ENCODE results near the gene TK2. TPM values are rescaled to one million over a fixed set of nuclear protein-coding genes. Genes with fewer than 3 reads are reported as not detected.
"Not testable (repeated sequence)": the region's sequence is repeated elsewhere in the genome, so short reads cannot be mapped to it uniquely, and the experiment has no call there.

Gene TK2
- polyA plus RNA-seq, 3 donors, result 29.8 to 38.9 (median 32.4) TPM

DNA sequence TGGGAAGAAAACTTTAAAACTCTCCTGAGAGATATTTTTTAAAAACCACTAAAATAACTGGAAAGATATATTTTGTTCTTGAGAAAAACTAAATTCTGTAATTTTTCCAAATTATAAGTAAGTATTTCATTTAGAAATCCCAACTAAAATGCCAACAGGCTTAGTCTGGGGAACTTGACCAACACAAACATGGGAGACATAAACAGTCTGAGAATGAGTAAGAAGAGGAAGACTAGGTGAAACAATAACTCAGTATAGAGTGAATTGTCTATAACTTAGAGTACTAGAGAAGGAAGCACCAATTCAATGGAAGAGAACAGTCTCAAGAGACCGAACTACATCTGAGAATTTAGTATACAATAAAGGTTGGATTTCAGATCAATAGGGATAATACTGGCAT is 19.2 kb upstream of the TK2 start:
- intact Hi-C loops (cut with micrococcal nuclease), result loop anchor here in 1 of 2 donors (5.0 kb wide), 1 partner anchor 33 kb away; the partner anchor contains the start of gene CMTM3
- Histone ChIP-seq H3K79me2 (ENCODE audit: insufficient read depth, low read length) (peaks cover 21% of the 10 kb centered on the region), H2AFZ (ENCODE audit: insufficient read depth, low read depth, low read length, poor library complexity, severe bottlenecking) (no peak overlapping the region), H3K9ac (ENCODE audit: insufficient read depth, low read length, poor library complexity, severe bottlenecking) (no peak overlapping the region), H3K4me2 (replicated peaks; ENCODE audit: extremely low read depth, low read length, poor library complexity, severe bottlenecking) (no peak overlapping the region), H4K20me1 (ENCODE audit: insufficient read depth, low read length) (peaks cover 39% of the 10 kb centered on the region), H3K27ac (ENCODE audit: low read depth in 1 of 2, low read length in 2 of 2) (no peak overlapping the region), H3K9me3 (replicated peaks in 1 of 2; ENCODE audit: control insufficient read depth in 1 of 2, insufficient read depth in 1 of 2, low read length in 2 of 2) (no peaks in the 10 kb centered on the region), H3K4me1 (ENCODE audit: control insufficient read depth in 1 of 2, insufficient read depth in 2 of 2, low read length in 2 of 2) (peaks cover 7 to 17% of the 10 kb centered on the region in 2 donors), H3K36me3 (replicated peaks in 1 of 2; ENCODE audit: control insufficient read depth in 1 of 2, insufficient read depth in 2 of 2, low read length in 2 of 2) (peaks cover 31 to 40% of the 10 kb centered on the region in 2 donors), H3K4me3 (replicated peaks in 1 of 3; ENCODE audit: low read depth in 2 of 3, low read length in 3 of 3) (no peak overlapping the region), H3K27me3 (ENCODE audit: control insufficient read depth in 2 of 2, insufficient read depth in 2 of 2, low read length in 2 of 2) (no peaks in the 10 kb centered on the region)
- Mint-ChIP-seq H3K4me1 (peaks cover 18% of the 10 kb centered on the region), H3K9me3 (peaks cover 0 to 4% (median 0%) of the 10 kb centered on the region in 7 donors), H3K36me3 (peaks cover 47 to 61% of the 10 kb centered on the region in 2 donors), H3K27me3 (ENCODE audit: low read depth in 3 of 3) (no peaks in the 10 kb centered on the region), H3K27ac (peak overlapping the region in 2 of 7 donors; percentile 0 to 27), H3K4me3 (no peak overlapping the region)
- TF ChIP-seq, protein P1, sequence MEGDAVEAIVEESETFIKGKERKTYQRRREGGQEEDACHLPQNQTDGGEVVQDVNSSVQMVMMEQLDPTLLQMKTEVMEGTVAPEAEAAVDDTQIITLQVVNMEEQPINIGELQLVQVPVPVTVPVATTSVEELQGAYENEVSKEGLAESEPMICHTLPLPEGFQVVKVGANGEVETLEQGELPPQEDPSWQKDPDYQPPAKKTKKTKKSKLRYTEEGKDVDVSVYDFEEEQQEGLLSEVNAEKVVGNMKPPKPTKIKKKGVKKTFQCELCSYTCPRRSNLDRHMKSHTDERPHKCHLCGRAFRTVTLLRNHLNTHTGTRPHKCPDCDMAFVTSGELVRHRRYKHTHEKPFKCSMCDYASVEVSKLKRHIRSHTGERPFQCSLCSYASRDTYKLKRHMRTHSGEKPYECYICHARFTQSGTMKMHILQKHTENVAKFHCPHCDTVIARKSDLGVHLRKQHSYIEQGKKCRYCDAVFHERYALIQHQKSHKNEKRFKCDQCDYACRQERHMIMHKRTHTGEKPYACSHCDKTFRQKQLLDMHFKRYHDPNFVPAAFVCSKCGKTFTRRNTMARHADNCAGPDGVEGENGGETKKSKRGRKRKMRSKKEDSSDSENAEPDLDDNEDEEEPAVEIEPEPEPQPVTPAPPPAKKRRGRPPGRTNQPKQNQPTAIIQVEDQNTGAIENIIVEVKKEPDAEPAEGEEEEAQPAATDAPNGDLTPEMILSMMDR (IDR thresholded peaks at IDR 0.05), result no peak
- whole genome bisulfite sequencing (ENCODE audit: insufficient coverage), result no CpG with 5 or more reads among the region's 1 CpG
- DNase-seq, result no peak

DNA sequence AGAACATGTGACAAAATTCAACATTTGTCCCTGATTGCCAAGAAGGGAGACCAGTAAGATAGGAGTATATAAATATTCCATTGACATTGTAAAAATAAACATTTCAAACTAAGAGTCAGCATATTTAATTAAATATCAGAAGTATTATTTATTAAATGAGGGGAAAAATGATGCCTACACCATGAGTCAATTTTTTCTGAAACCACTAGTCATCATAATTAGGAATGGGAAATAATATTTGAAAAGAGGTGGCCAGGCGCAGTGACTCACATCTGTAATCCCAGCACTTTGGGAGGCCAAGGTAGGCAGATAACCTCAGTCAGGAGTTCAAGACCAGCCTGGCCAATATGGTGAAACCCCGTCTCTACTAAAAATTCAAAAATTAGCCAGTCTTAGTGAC is 18.4 kb upstream of the TK2 start:
- no peak overlapping the region for H2AFZ ChIP-seq (ENCODE audit: insufficient read depth, low read depth, low read length, poor library complexity, severe bottlenecking)

DNA sequence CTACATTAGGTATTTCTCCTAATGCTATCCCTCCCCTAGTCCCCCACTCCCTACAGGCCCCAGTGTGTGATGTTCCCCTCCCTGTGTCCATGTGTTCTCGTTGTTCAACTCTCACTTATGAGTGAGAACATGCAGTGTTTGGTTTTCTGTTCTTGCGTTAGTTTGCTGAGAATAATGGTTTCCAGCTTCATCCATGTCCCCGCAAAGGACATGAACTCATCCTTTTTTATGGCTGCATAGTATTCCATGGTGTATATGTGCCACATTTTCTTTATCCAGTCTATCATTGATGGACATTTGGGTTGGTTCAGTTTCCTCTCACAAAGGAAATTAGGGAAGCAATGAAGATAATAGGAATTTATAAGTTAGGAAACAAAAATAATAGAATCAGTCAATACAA is 17.3 kb upstream of the TK2 start:
- H3K9me3 ChIP-seq (replicated peaks in 1 of 2; ENCODE audit: control insufficient read depth in 1 of 2, insufficient read depth in 1 of 2, low read length in 2 of 2); H3K27me3 Mint-ChIP-seq (ENCODE audit: low read depth in 3 of 3); H2AFZ ChIP-seq (ENCODE audit: insufficient read depth, low read depth, low read length, poor library complexity, severe bottlenecking); H3K4me2 ChIP-seq (replicated peaks; ENCODE audit: extremely low read depth, low read length, poor library complexity, severe bottlenecking); DNase-seq; H3K9me3 Mint-ChIP-seq; H3K27me3 ChIP-seq (ENCODE audit: control insufficient read depth in 2 of 2, insufficient read depth in 2 of 2, low read length in 2 of 2); H3K27ac Mint-ChIP-seq; H3K27ac ChIP-seq (ENCODE audit: low read depth in 1 of 2, low read length in 2 of 2); H3K9ac ChIP-seq (ENCODE audit: insufficient read depth, low read length, poor library complexity, severe bottlenecking); H3K4me3 ChIP-seq (replicated peaks in 1 of 3; ENCODE audit: low read depth in 2 of 3, low read length in 3 of 3); H3K4me3 Mint-ChIP-seq: not testable (repeated sequence)
- Histone ChIP-seq H3K79me2 (ENCODE audit: insufficient read depth, low read length) (peaks cover 39% of the 10 kb centered on the region), H4K20me1 (ENCODE audit: insufficient read depth, low read length) (peaks cover 57% of the 10 kb centered on the region), H3K36me3 (replicated peaks in 1 of 2; ENCODE audit: control insufficient read depth in 1 of 2, insufficient read depth in 2 of 2, low read length in 2 of 2) (peaks cover 44 to 58% of the 10 kb centered on the region in 2 donors), H3K4me1 (ENCODE audit: control insufficient read depth in 1 of 2, insufficient read depth in 2 of 2, low read length in 2 of 2) (peaks cover 7 to 24% of the 10 kb centered on the region in 2 donors)
- no CpG with 5 or more reads among the region's 3 CpGs for WGBS (ENCODE audit: insufficient coverage)
- intact Hi-C loops (cut with micrococcal nuclease), result loop anchor here in 1 of 2 donors (5.0 kb wide), 1 partner anchor 35 kb away; the partner anchor contains the start of gene CMTM3
- peaks cover 61 to 76% of the 10 kb centered on the region in 2 donors for H3K36me3 Mint-ChIP-seq
- peaks cover 22% of the 10 kb centered on the region for H3K4me1 Mint-ChIP-seq

More for the DNA sequence above, 18.4 kb upstream of the TK2 start:
- Histone ChIP-seq H3K36me3 (replicated peaks in 1 of 2; ENCODE audit: control insufficient read depth in 1 of 2, insufficient read depth in 2 of 2, low read length in 2 of 2) (peaks cover 39 to 47% of the 10 kb centered on the region in 2 donors), H3K27me3 (ENCODE audit: control insufficient read depth in 2 of 2, insufficient read depth in 2 of 2, low read length in 2 of 2) (no peaks in the 10 kb centered on the region), H3K79me2 (ENCODE audit: insufficient read depth, low read length) (peaks cover 28% of the 10 kb centered on the region), H4K20me1 (ENCODE audit: insufficient read depth, low read length) (peaks cover 47% of the 10 kb centered on the region), H3K4me2 (replicated peaks; ENCODE audit: extremely low read depth, low read length, poor library complexity, severe bottlenecking) (no peak overlapping the region), H3K27ac (ENCODE audit: low read depth in 1 of 2, low read length in 2 of 2) (no peak overlapping the region), H3K9ac (ENCODE audit: insufficient read depth, low read length, poor library complexity, severe bottlenecking) (no peak overlapping the region), H3K4me1 (ENCODE audit: control insufficient read depth in 1 of 2, insufficient read depth in 2 of 2, low read length in 2 of 2) (peaks cover 7 to 17% of the 10 kb centered on the region in 2 donors), H3K4me3 (replicated peaks in 1 of 3; ENCODE audit: low read depth in 2 of 3, low read length in 3 of 3) (no peak overlapping the region), H3K9me3 (replicated peaks in 1 of 2; ENCODE audit: control insufficient read depth in 1 of 2, insufficient read depth in 1 of 2, low read length in 2 of 2) (no peaks in the 10 kb centered on the region)
- Mint-ChIP-seq H3K4me1 (peaks cover 18% of the 10 kb centered on the region), H3K27ac (no peak overlapping the region), H3K4me3 (no peak overlapping the region), H3K27me3 (ENCODE audit: low read depth in 3 of 3) (no peaks in the 10 kb centered on the region), H3K9me3 (peaks cover 0 to 4% (median 0%) of the 10 kb centered on the region in 7 donors), H3K36me3 (peaks cover 54 to 69% of the 10 kb centered on the region in 2 donors)
- TF ChIP-seq, protein P1 (IDR thresholded peaks at IDR 0.05), result no peak
- no peak for DNase-seq
- WGBS (ENCODE audit: insufficient coverage), result 100% methylated on average over 1 of the region's 2 CpGs
- intact Hi-C loops (cut with micrococcal nuclease), result loop anchor here in 1 of 2 donors (5.0 kb wide), 1 partner anchor 34 kb away; the partner anchor contains the start of gene CMTM3

Measured in CD14-positive monocyte (primary cell).